HCT116 (cell line): ENCODE data around the gene KAZN. TPM values are rescaled to one million over a fixed set of nuclear protein-coding genes. Genes with fewer than 3 reads are reported as not detected.

Source experiments
- ATAC-seq: fragments of 200-7000 bp; cut with Tn5 transposase; 2 replicates; pipeline ENCODE4 v1.9.1; 2020; ENCODE audit warnings: mild to moderate bottlenecking, moderate library complexity
- BruUV-seq: library from RNA; stranded (reverse); fragments of 400-500 nt; replicated peaks from 2 replicates; lab custom pipeline; 2021; lab: Mats Ljungman, UMichigan
- CTCF ChIA-PET: fragments of 300-600 bp; sonication (Branson Sonifier 250); formaldehyde crosslinking; loops from one replicate; lab custom pipeline; 2021; ENCODE audit warnings: antibody characterized with exemption; lab: Charles Lee
- POLR2A ChIA-PET: fragments of 300-600, 350-600 bp; sonication (Branson Sonifier 250); formaldehyde crosslinking; loops from one replicate; lab custom pipeline; 2021; ENCODE audit warnings: antibody characterized with exemption; lab: Charles Lee
- RAD21 ChIA-PET, 2 experiments: fragments of 300-600 bp; sonication (Branson Sonifier 250); formaldehyde crosslinking; loops; one replicate each; lab custom pipeline; 2023; ENCODE audit warnings: low total read pairs in 2 of 2; ENCODE audit not compliant: uncharacterized antibody in 2 of 2, unreplicated experiment in 2 of 2, low non-redundant PET in 1 of 2; lab: Charles Lee
- DNase-seq: peaks from one replicate; pipeline ENCODE4 v3.0.0-alpha.2; 2010; ENCODE audit warnings: low read depth, low spot score
- H2AFZ ChIP-seq: fragments of 200-600 bp; shearing (Covaris generic), sonication (generic); 2 replicates; pipeline ENCODE4 v1.6.1; 2017; ENCODE audit warnings: low read depth, mixed run types, mixed read lengths, antibody characterized with exemption, low read length; ENCODE audit not compliant: poor library complexity, severe bottlenecking
- H3K27ac ChIP-seq: 2 replicates; pipeline ENCODE4 v1.5.1; 2012; ENCODE audit warnings: low read depth, low read length
- H3K27me3 ChIP-seq: fragments of 200-600 bp; sonication (generic); 2 replicates; pipeline ENCODE4 v1.6.1; 2016; ENCODE audit warnings: mixed run types, low read length, mixed read lengths; ENCODE audit not compliant: insufficient read depth
- H3K36me3 ChIP-seq, 2 experiments: fragments of 200-500 bp in 1 of 2; fragments of 200-600 bp in 1 of 2; sonication (Bioruptor generic) in 1 of 2; sonication (generic) in 1 of 2; 2 replicates each; pipeline versions ENCODE4 v1.5.1 to v1.6.1; 2014 to 2016; ENCODE audit warnings: low read length in 2 of 2, inconsistent platforms in 1 of 2, mixed read lengths in 1 of 2, mixed run types in 1 of 2; ENCODE audit not compliant: insufficient read depth in 2 of 2, control insufficient read depth in 1 of 2
- H3K4me1 ChIP-seq, 2 experiments: fragments of 200-600 bp in 1 of 2; sonication (generic) in 1 of 2; 2 replicates each; pipeline versions ENCODE4 v1.5.1 to v1.6.1; 2012 to 2017; ENCODE audit warnings: low read length in 2 of 2, inconsistent platforms in 1 of 2, mild to moderate bottlenecking in 1 of 2, mixed read lengths in 1 of 2, mixed run types in 1 of 2, moderate library complexity in 1 of 2; ENCODE audit not compliant: insufficient read depth in 2 of 2, control insufficient read depth in 1 of 2
- H3K4me2 ChIP-seq: fragments of 200-600 bp; sonication (generic); 2 replicates; pipeline ENCODE4 v1.6.1; 2017; ENCODE audit warnings: mixed run types, low read length, mixed read lengths
- H3K4me3 ChIP-seq, 2 experiments: fragments of 200-600 bp in 1 of 2; sonication (generic) in 1 of 2; replicated peaks in 1 of 2; 2 replicates each; pipeline ENCODE4 v1.5.1; 2011 to 2016; ENCODE audit warnings: low read length in 2 of 2, control low read depth in 1 of 2, low read depth in 1 of 2, mild to moderate bottlenecking in 1 of 2, mixed read lengths in 1 of 2, mixed run types in 1 of 2
- H3K79me2 ChIP-seq: fragments of 200-600 bp; sonication (generic); 2 replicates; pipeline ENCODE4 v1.6.1; 2017; ENCODE audit warnings: mild to moderate bottlenecking, mixed run types, low read length, moderate library complexity, mixed read lengths; ENCODE audit not compliant: insufficient read depth
- H3K9ac ChIP-seq: fragments of 200-600 bp; sonication (generic); 2 replicates; pipeline ENCODE4 v1.6.1; 2016; ENCODE audit warnings: low read length, mixed read lengths
- H3K9me2 ChIP-seq: fragments of 200-600 bp; sonication (generic), shearing (Covaris generic); 2 replicates; pipeline ENCODE4 v1.6.1; 2017; ENCODE audit warnings: mixed run types, mild to moderate bottlenecking, moderate library complexity; ENCODE audit not compliant: insufficient read depth
- H3K9me3 ChIP-seq, 2 experiments: fragments of 200-500 bp in 1 of 2; fragments of 200-600 bp in 1 of 2; sonication (Bioruptor generic) in 1 of 2; sonication (generic) in 1 of 2; 2 replicates each; pipeline ENCODE4 v1.6.1; 2014 to 2017; ENCODE audit warnings: low read length in 2 of 2, mixed read lengths in 2 of 2, inconsistent platforms in 1 of 2, low read depth in 1 of 2, mild to moderate bottlenecking in 1 of 2, mixed run types in 1 of 2, moderate library complexity in 1 of 2; ENCODE audit not compliant: control insufficient read depth in 1 of 2, insufficient read depth in 1 of 2
- H4K20me1 ChIP-seq: fragments of 200-600 bp; sonication (generic), shearing (Covaris generic); 2 replicates; pipeline ENCODE4 v1.6.1; 2017; ENCODE audit warnings: mixed run types, mild to moderate bottlenecking, moderate library complexity; ENCODE audit not compliant: insufficient read depth
- CBX3 ChIP-seq: IDR thresholded peaks from 2 replicates; pipeline ENCODE4 v1.6.1; 2012; ENCODE audit warnings: low read depth
- CEBPB ChIP-seq: IDR thresholded peaks from 2 replicates; pipeline ENCODE4 v1.6.1; 2012; ENCODE audit warnings: low read depth
- EGR1 ChIP-seq: IDR thresholded peaks from 2 replicates; pipeline ENCODE4 v1.6.1; 2012; ENCODE audit warnings: low read depth
- ELF1 ChIP-seq: IDR thresholded peaks from 2 replicates; pipeline ENCODE4 v1.6.1; 2012; ENCODE audit warnings: low read depth, borderline replicate concordance
- EZH2 ChIP-seq: fragments of 200-600 bp; sonication (generic); IDR thresholded peaks from 2 replicates; pipeline ENCODE4 v1.6.1; 2017; ENCODE audit warnings: antibody characterized with exemption, mixed run types
- FOSL1 ChIP-seq: IDR thresholded peaks from 2 replicates; pipeline ENCODE4 v1.6.1; 2012; ENCODE audit warnings: low read depth
- JUND ChIP-seq: IDR thresholded peaks from 2 replicates; pipeline ENCODE4 v1.6.1; 2012
- POLR2A ChIP-seq: IDR thresholded peaks from 2 replicates; pipeline ENCODE4 v1.7.0; 2011; ENCODE audit warnings: borderline replicate concordance; ENCODE audit not compliant: insufficient read depth, insufficient read length; ENCODE audit errors: extremely low read depth
- POLR2AphosphoS5 ChIP-seq: IDR thresholded peaks from 2 replicates; pipeline ENCODE4 v1.6.1; 2011; ENCODE audit warnings: mild to moderate bottlenecking, low read depth, low read length, moderate library complexity
- RAD21 ChIP-seq: IDR thresholded peaks from 2 replicates; pipeline ENCODE4 v1.6.1; 2012; ENCODE audit warnings: low read depth, mild to moderate bottlenecking
- SIN3A ChIP-seq: IDR thresholded peaks from 2 replicates; pipeline ENCODE4 v1.6.1; 2012; ENCODE audit warnings: low read depth
- SP1 ChIP-seq: IDR thresholded peaks from 2 replicates; pipeline ENCODE4 v1.6.1; 2012; ENCODE audit warnings: low read depth
- ZFX ChIP-seq: fragments of 450-650 bp; IDR thresholded peaks from 2 replicates; pipeline ENCODE4 v1.6.1; 2017
- intact Hi-C: fragments of 100-400 bp; cut with micrococcal nuclease; formaldehyde crosslinking; loops from 2 replicates; pipeline ENCODE4 v1.10.0; 2022
- total RNA-seq: library from RNA; stranded (reverse); gene quantifications from one replicate; pipeline ENCODE4 v1.2.1, GENCODE V29; 2021; ENCODE audit not compliant: unreplicated experiment
- TF ChIP-seq, protein P1 (sequence below), 3 experiments: fragments of 200-600 bp in 1 of 3; sonication (generic) in 1 of 3; IDR thresholded peaks in 2 of 3; conservative IDR thresholded peaks in 1 of 3; 2 replicates each; pipeline ENCODE4 v1.5.1; 2012 to 2017; ENCODE audit warnings: low read depth in 2 of 3, low read length in 2 of 3, antibody characterized with exemption in 1 of 3, borderline replicate concordance in 1 of 3, control low read depth in 1 of 3, mild to moderate bottlenecking in 1 of 3, mixed read lengths in 1 of 3, mixed run types in 1 of 3, moderate library complexity in 1 of 3; ENCODE audit not compliant: insufficient read depth in 1 of 3
- TF ChIP-seq, protein P2 (sequence below): IDR thresholded peaks from 2 replicates; pipeline ENCODE4 v1.6.1; 2012
- TF ChIP-seq, protein P3 (sequence below): IDR thresholded peaks from 2 replicates; pipeline ENCODE4 v1.6.1; 2011; ENCODE audit warnings: mild to moderate bottlenecking, low read length, moderate library complexity; ENCODE audit not compliant: insufficient replicate concordance; ENCODE audit errors: extremely low read depth
- TF ChIP-seq, protein P4 (sequence below): IDR thresholded peaks from 2 replicates; pipeline ENCODE4 v1.6.1; 2012; ENCODE audit warnings: low read depth

KAZN gene
- total RNA-seq, 1 experiment from 2014 or later: 13.4 TPM

GRCh38 chr1:14625996-14626395 lies 27.5 kb downstream of the KAZN start:
- H3K9me3 ChIP-seq: no peaks in the 10 kb centered on the region
- no peaks in the 10 kb centered on the region for H3K79me2 ChIP-seq
- H3K4me3 ChIP-seq: no peak overlapping the region
- no TSS peak for BruUV-seq
- H3K36me3 ChIP-seq: no peaks in the 10 kb centered on the region
- RAD21 ChIA-PET: no interaction called here
- H3K4me2 ChIP-seq: no peak overlapping the region
- intact Hi-C loops: no loop called here
- H3K9ac ChIP-seq: no peak overlapping the region
- POLR2A ChIA-PET: no interaction called here
- no peak overlapping the region for H3K27ac ChIP-seq
- no peaks in the 10 kb centered on the region for H3K4me1 ChIP-seq
- H4K20me1 ChIP-seq: no peaks in the 10 kb centered on the region
- H3K9me2 ChIP-seq: no peaks in the 10 kb centered on the region
- DNase-seq (no peak), ATAC-seq (no peak)
- no peak overlapping the region for H2AFZ ChIP-seq
- TF ChIP-seq CBX3: no peak
- no peak for TF ChIP-seq FOSL1
- TF ChIP-seq EGR1: no peak
- no peak for TF ChIP-seq EZH2
- TF ChIP-seq, protein P1, sequence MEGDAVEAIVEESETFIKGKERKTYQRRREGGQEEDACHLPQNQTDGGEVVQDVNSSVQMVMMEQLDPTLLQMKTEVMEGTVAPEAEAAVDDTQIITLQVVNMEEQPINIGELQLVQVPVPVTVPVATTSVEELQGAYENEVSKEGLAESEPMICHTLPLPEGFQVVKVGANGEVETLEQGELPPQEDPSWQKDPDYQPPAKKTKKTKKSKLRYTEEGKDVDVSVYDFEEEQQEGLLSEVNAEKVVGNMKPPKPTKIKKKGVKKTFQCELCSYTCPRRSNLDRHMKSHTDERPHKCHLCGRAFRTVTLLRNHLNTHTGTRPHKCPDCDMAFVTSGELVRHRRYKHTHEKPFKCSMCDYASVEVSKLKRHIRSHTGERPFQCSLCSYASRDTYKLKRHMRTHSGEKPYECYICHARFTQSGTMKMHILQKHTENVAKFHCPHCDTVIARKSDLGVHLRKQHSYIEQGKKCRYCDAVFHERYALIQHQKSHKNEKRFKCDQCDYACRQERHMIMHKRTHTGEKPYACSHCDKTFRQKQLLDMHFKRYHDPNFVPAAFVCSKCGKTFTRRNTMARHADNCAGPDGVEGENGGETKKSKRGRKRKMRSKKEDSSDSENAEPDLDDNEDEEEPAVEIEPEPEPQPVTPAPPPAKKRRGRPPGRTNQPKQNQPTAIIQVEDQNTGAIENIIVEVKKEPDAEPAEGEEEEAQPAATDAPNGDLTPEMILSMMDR (IDR thresholded peaks at IDR 0.05 in 2 of 3, conservative IDR thresholded peaks at IDR 0.05 in 1 of 3; ENCODE audit: borderline replicate concordance in 1 of 3, insufficient read depth in 1 of 3, low read depth in 2 of 3, low read length in 2 of 3): no peak
- no peak for TF ChIP-seq POLR2AphosphoS5
- no peak for TF ChIP-seq SIN3A
- no peak for TF ChIP-seq RAD21
- TF ChIP-seq SP1: no peak
- TF ChIP-seq, protein P2, sequence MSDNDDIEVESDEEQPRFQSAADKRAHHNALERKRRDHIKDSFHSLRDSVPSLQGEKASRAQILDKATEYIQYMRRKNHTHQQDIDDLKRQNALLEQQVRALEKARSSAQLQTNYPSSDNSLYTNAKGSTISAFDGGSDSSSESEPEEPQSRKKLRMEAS: no peak
- no peak for TF ChIP-seq JUND
- TF ChIP-seq, protein P3, sequence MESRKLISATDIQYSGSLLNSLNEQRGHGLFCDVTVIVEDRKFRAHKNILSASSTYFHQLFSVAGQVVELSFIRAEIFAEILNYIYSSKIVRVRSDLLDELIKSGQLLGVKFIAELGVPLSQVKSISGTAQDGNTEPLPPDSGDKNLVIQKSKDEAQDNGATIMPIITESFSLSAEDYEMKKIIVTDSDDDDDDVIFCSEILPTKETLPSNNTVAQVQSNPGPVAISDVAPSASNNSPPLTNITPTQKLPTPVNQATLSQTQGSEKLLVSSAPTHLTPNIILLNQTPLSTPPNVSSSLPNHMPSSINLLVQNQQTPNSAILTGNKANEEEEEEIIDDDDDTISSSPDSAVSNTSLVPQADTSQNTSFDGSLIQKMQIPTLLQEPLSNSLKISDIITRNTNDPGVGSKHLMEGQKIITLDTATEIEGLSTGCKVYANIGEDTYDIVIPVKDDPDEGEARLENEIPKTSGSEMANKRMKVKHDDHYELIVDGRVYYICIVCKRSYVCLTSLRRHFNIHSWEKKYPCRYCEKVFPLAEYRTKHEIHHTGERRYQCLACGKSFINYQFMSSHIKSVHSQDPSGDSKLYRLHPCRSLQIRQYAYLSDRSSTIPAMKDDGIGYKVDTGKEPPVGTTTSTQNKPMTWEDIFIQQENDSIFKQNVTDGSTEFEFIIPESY: no peak
- TF ChIP-seq, protein P4, sequence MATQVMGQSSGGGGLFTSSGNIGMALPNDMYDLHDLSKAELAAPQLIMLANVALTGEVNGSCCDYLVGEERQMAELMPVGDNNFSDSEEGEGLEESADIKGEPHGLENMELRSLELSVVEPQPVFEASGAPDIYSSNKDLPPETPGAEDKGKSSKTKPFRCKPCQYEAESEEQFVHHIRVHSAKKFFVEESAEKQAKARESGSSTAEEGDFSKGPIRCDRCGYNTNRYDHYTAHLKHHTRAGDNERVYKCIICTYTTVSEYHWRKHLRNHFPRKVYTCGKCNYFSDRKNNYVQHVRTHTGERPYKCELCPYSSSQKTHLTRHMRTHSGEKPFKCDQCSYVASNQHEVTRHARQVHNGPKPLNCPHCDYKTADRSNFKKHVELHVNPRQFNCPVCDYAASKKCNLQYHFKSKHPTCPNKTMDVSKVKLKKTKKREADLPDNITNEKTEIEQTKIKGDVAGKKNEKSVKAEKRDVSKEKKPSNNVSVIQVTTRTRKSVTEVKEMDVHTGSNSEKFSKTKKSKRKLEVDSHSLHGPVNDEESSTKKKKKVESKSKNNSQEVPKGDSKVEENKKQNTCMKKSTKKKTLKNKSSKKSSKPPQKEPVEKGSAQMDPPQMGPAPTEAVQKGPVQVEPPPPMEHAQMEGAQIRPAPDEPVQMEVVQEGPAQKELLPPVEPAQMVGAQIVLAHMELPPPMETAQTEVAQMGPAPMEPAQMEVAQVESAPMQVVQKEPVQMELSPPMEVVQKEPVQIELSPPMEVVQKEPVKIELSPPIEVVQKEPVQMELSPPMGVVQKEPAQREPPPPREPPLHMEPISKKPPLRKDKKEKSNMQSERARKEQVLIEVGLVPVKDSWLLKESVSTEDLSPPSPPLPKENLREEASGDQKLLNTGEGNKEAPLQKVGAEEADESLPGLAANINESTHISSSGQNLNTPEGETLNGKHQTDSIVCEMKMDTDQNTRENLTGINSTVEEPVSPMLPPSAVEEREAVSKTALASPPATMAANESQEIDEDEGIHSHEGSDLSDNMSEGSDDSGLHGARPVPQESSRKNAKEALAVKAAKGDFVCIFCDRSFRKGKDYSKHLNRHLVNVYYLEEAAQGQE: no peak
- no peak for TF ChIP-seq POLR2A
- TF ChIP-seq CEBPB: no peak
- no peak for TF ChIP-seq ZFX
- no peak for TF ChIP-seq ELF1
- CTCF ChIA-PET: no interaction called here
- peaks cover 15% of the 10 kb centered on the region for H3K27me3 ChIP-seq
